Kidney (tissue), 14 donors: Measurements from ENCODE around the gene ZNF705A. TPM values are rescaled to one million over a fixed set of nuclear protein-coding genes. Genes with fewer than 3 reads are reported as not detected.
"Not testable (repeated sequence)": the region's sequence is repeated elsewhere in the genome, so short reads cannot be mapped to it uniquely, and the experiment has no call there.

Source experiments
- DNase-seq, 5 donors: peaks; one replicate each; pipeline ENCODE4 v3.0.0-alpha.2; 2013 to 2020
- FAIRE-seq: peaks from 2 replicates; lab custom pipeline; 2012; peaks lifted over from hg19 to GRCh38; lab: Jason Lieb, UNC
- H3K27ac ChIP-seq, 2 donors: one replicate each; pipeline ENCODE4 v1.7.0; 2013; ENCODE audit warnings: low read depth in 2 of 2, low read length in 2 of 2, inconsistent platforms in 1 of 2
- H3K27me3 ChIP-seq: one replicate; pipeline ENCODE4 v1.7.1; 2013; ENCODE audit warnings: low read length, inconsistent platforms; ENCODE audit not compliant: control insufficient read depth, insufficient read depth
- H3K36me3 ChIP-seq, 3 donors: one replicate each; pipeline versions ENCODE4 v1.7.0 to v1.7.1; 2013; ENCODE audit warnings: low read length in 3 of 3, control low read depth in 1 of 3, inconsistent platforms in 1 of 3; ENCODE audit not compliant: insufficient read depth in 3 of 3, control insufficient read depth in 2 of 3
- H3K4me1 ChIP-seq, 3 donors: one replicate each; pipeline versions ENCODE4 v1.7.0 to v1.7.1; 2013; ENCODE audit warnings: low read length in 3 of 3, inconsistent platforms in 1 of 3, low read depth in 1 of 3; ENCODE audit not compliant: control insufficient read depth in 2 of 3, insufficient read depth in 2 of 3
- H3K4me3 ChIP-seq, 3 donors: one replicate each; pipeline versions ENCODE4 v1.7.0 to v1.8.1; 2013; ENCODE audit warnings: low read length in 3 of 3, control low read depth in 1 of 3, inconsistent platforms in 1 of 3
- H3K9ac ChIP-seq, 3 donors: one replicate each; pipeline versions ENCODE4 v1.7.0 to v1.7.1; 2013; ENCODE audit warnings: low read length in 3 of 3, control low read depth in 1 of 3, inconsistent platforms in 1 of 3
- H3K9me3 ChIP-seq, 3 donors: one replicate each; pipeline versions ENCODE4 v1.7.0 to v1.7.1; 2013; ENCODE audit warnings: low read length in 3 of 3, control low read depth in 1 of 3, inconsistent platforms in 1 of 3; ENCODE audit not compliant: control insufficient read depth in 2 of 3, insufficient read depth in 1 of 3
- CTCF ChIP-seq: IDR thresholded peaks from 3 replicates; pipeline ENCODE4 v1.5.1; 2012; ENCODE audit warnings: mild to moderate bottlenecking, moderate library complexity, borderline replicate concordance; ENCODE audit not compliant: insufficient read depth; ENCODE audit errors: extremely low read depth
- intact Hi-C: fragments of 100-400 bp; cut with DNase I; formaldehyde crosslinking; loops from one replicate; pipeline ENCODE4 v1.11.1; 2022
- polyA plus RNA-seq: library from polyadenylated mRNA; stranded (reverse); fragments of 350-450 nt; fragmentation: Illumina TruSeq; extraction: RNeasy Lipid Tissue Mini Kit (QIAGEN cat#74804); gene quantifications from one replicate; pipeline ENCODE4 v1.2.3, GENCODE V29; 2014; ENCODE audit warnings: low read depth, low replicate concordance; ENCODE audit not compliant: insufficient read depth
- total RNA-seq: library from RNA; stranded (reverse); fragmentation: NEBNext Ultra II Directional; extraction: Animal tissue kit (Norgen Biotek cat#: 25700); gene quantifications from one replicate; pipeline ENCODE4 v1.2.1, GENCODE V29; 2021
- donor health status: control.
- donor health status: control.
- donor health status: control.
- donor health status: control.
- donor health status: control.
- donor health status: DM: yes; HTN: yes; CAD: no.
- donor health status: Normal renal cell carcinoma (clear cell type).

Gene ZNF705A
- total and polyA plus RNA-seq, 2 donors from 2014 or later: not detected

- H3K9ac ChIP-seq, H3K27ac ChIP-seq, H3K9me3 ChIP-seq, H3K4me1 ChIP-seq, DNase-seq, FAIRE-seq, H3K36me3 ChIP-seq, H3K4me3 ChIP-seq, intact Hi-C loops, H3K27me3 ChIP-seq: not testable (repeated sequence)
Observed at GRCh38 chr12:8223646-8224045, 66.8 kb downstream of the ZNF705A start.

DNA sequence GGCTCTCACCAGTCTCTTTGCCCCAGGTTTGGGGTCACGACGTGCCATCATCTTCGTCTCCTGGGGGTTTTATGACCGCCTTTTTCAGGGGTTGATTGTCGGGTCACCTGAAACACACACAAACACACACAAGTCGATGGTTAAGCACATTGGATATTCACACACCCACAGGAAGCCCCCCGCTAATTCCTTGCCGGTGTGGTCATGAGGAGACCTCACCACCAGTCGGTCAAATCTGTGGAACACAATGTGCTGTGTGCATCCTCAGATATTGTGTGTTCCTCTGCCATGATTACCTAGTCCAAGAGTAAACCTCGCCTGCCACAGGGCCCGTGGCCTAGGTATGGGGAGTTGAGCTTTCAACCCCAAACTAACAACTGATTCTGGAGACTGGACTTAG lies 68.0 kb downstream of the ZNF705A start:
- H3K27ac ChIP-seq, H3K36me3 ChIP-seq, H3K9me3 ChIP-seq, H3K4me3 ChIP-seq, H3K4me1 ChIP-seq, H3K27me3 ChIP-seq, FAIRE-seq, intact Hi-C loops, H3K9ac ChIP-seq, DNase-seq: not testable (repeated sequence)

DNA sequence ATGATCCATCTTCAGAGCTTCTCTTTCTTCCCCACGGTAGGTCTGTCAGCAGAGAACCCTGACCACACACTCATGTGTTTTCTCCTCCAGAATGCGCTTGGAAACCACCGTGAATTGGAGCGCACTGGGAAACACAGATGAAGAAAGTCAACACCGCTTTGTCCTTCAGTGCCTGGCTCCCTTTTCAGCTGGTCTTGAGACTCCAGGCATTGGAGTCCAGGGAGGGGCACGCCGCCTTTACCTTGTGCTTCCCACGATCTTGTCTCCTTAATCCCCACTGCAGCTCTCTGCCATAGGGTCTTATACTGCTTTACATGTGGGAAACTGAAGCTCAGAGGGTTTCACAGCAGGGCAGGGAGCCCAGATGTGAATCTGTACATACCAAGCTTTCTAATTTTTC lies 69.5 kb downstream of the ZNF705A start:
- no peak for DNase-seq
- H3K36me3 ChIP-seq: no peaks in the 10 kb centered on the region

DNA sequence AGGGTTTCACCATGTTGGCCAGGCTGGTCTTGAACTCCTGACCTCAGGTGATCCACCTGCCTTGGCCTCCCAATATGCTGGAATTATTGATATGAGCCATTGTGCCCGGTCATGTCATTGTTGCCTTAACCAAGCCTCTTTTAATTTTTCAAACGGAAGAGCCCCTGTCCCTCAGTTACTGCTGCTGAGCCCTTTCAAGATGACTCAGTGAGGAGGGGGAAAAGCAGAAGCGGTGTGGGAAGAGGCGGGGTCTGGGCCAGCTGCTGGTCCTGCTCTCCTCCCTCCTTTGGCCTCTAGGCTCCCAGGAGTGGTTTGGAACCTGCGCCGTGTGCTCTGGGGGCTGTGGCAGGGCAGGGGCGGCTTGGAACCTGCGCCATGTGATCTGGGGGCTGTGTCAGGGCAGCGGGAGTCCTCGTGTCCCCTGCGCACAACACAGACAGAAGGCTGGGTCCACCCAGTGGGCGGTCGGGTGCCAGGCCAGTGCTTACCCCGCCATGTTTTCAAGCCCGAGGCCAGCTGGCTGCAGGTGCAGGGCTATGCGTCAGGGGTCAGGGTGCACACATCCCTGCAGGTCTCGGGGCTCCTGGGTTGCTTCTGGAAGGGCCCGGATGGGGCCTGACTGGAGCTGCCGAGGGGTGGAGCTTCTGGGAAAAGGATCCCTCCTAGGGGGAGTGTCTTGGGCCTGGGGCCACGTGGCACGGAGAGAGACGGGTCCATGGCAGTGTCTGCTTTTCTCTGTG lies 70.3 kb downstream of the ZNF705A start, which contains the start of gene FAM90A1:
FAM90A1 (minus strand) TSS at position 627 of the 740 bp plus-strand sequence. CDS start 2,786 bp downstream, outside the sequence.
- H3K4me3 ChIP-seq, H3K27me3 ChIP-seq, H3K27ac ChIP-seq, H3K9me3 ChIP-seq, intact Hi-C loops, H3K9ac ChIP-seq, H3K36me3 ChIP-seq, FAIRE-seq, H3K4me1 ChIP-seq: not testable (repeated sequence)
- DNase-seq: peak in 4 of 5 donors; percentile 23 to 52 (median 28)

More for the DNA sequence above, 69.5 kb downstream of the ZNF705A start:
- no peak overlapping the region for H3K27ac ChIP-seq
- H3K9ac ChIP-seq: no peak overlapping the region
- no peak overlapping the region for H3K4me3 ChIP-seq
- no peaks in the 10 kb centered on the region for H3K4me1 ChIP-seq
- TF ChIP-seq CTCF: no peak
- intact Hi-C loops: no loop called here
- H3K9me3 ChIP-seq: no peaks in the 10 kb centered on the region
- FAIRE-seq: no peak
- no peaks in the 10 kb centered on the region for H3K27me3 ChIP-seq

GRCh38 chr12:8227732-8228077 lies 70.9 kb downstream of the ZNF705A start:
- H3K27me3 ChIP-seq, H3K27ac ChIP-seq, FAIRE-seq, DNase-seq, H3K36me3 ChIP-seq, H3K9me3 ChIP-seq, H3K4me3 ChIP-seq, intact Hi-C loops, H3K4me1 ChIP-seq, H3K9ac ChIP-seq: not testable (repeated sequence)

- FAIRE-seq, DNase-seq, H3K9me3 ChIP-seq, H3K4me3 ChIP-seq, H3K27ac ChIP-seq, H3K4me1 ChIP-seq, H3K9ac ChIP-seq, H3K36me3 ChIP-seq, intact Hi-C loops, H3K27me3 ChIP-seq: not testable (repeated sequence)
Observed at GRCh38 chr12:8228607-8229006, 71.8 kb downstream of the ZNF705A start.

DNA sequence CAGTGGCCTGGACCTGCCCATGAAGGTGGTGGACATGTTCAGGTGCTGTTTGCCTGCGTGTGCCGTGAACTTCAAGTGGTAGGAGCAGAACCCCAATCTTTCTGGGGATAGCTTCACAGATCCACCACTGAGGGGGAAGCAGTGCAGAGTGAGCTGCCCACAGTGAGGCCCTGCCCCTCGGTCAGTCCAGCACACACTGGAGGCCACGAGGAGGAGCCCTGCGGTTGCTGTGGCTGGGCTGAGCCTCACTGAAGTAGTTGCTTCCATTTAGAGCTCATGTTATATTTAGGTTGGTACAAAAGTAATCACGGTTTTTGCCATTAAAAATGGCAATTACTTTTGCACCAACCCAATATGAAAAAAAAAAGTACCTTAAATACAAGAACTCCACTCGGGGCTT lies 72.7 kb downstream of the ZNF705A start:
- H3K36me3 ChIP-seq, H3K9me3 ChIP-seq, H3K9ac ChIP-seq, H3K4me3 ChIP-seq, FAIRE-seq, H3K27me3 ChIP-seq, DNase-seq, H3K4me1 ChIP-seq, intact Hi-C loops, H3K27ac ChIP-seq: not testable (repeated sequence)
